GM19324 (cell line): Measurements from ENCODE around the gene DCUN1D3.

Experiments used
- ATAC-seq: cut with Tn5 transposase; IDR thresholded peaks from one replicate; pipeline ENCODE4 v1.9.1; 2021; ENCODE audit warnings: mild to moderate bottlenecking, moderate library complexity; ENCODE audit not compliant: unreplicated experiment, low FRiP score

Gene DCUN1D3

DNA sequence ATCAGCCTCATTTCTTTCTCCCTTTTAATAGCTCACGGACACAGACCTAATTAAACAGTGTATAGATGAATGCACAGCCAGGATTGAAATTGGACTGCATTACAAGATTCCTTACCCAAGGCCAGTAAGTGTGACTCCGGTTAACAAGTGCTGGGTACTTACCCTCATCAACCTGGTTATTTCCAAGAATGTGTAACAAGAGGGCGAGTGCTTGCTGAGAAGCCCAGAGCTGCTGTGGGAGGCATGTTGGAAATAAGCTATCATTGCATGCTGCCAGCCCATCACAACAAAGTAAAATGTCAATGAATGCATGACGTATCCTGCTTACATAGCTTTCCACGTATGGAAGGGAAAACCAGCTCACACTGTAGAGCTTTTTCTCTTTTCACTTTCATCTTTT is 19.9 kb upstream of the DCUN1D3 start:
- no peak for ATAC-seq

DNA sequence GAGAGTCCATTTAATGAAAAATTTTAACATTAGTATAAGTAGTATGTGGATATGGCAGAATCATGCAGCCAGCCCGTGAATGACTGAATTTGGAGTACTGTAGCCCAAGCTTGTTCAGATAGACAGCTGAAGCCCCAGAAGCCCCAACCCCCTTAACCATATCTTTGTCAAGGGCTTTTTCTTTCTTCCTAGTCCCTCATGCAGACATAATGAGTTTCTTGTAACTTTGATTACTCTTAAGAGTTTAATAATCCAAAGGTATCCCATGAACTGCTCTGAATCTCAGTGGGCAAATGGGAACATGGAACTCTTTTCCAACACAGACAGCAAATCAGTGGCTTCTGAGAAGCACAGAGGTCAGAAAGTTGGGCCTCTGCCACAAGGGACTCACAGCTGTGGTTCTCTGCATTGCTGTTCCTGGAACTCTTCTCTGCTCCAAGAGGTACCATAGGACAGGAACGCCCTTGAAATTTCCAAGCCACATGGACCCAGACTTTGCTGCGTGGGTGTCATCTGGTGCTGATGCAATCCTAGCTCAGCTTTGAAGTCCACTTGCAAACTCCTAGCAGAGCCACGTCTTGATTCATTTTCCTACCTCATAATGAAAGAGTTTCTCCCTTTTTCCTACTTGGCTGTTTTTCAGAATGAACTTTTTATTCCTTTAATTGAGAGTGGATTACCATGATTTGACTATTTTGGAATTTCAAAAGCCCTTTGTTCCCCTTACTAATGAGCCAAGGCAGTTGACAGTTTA is 18.5 kb upstream of the DCUN1D3 start:
- no peak for ATAC-seq

GRCh38 chr16:20916942-20917341 is 16.8 kb upstream of the DCUN1D3 start:
- ATAC-seq: no peak

DNA sequence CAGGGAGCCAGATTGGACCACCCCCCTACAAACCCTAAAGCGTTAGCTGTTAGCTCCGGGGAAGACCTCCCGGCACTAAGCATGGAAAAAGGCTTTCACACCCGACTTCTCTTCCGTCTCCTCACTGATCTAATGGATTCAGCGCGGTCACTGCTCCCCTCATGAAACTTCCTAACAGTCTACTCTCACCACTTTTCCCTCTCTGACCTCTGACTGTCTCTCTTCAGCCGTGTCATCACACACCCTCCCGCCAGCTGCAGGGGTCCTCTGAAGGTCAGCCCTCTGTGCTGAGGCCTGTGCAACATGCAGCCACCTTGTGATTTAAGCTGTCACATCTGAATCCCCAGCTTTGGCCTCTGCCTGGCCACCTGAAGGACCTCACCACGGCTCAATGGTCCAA is 16.1 kb upstream of the DCUN1D3 start:
- no peak for ATAC-seq

- ATAC-seq: no peak
These were observed 11.2 kb upstream of the DCUN1D3 start for GRCh38 chr16:20911361-20911760.

- no peak for ATAC-seq
These were observed 10.7 kb upstream of the DCUN1D3 start for GRCh38 chr16:20910781-20911321.

DNA sequence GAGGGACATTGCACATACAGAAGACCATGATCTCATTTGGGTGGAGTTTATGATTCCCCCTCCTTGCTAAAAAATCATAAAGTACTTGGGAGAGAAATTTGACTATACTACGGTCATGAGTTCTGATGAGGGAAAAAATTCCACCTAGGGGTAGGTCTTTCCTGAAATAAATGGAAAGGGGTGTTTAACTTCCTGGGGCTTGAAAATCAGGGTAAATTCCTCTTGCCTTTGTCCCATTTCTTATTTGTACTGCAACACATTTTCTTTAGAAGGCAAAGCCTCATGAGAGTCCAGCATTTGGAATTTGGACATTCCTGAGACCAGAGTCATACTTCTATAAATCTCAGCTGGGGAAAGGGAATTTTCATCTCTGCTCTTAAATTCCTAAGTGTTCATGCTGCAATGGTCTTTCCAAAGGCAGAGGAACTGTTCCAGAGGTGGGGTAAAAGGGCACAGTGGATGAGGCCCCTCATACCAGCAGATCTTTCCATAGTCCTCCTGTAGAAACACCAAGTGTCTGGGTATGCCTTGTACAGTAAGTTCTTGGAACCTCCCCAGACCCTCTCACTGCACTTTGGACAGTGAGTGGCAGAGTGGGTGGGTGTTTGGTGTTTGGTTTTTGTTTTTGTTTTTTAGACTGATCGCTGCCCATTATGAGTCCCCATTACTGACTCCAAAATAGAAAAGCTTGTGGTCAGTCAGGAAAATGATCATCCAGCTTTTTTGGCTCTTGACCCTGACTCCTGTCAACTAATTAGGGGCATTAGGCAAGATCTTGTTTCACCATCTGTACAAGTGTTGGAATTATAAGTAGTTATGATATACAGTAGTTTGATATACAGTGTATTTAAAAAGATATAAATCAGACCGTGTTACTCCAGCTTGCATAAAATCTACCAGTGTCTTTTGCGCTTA is 6.4 kb upstream of the DCUN1D3 start:
- no peak for ATAC-seq

DNA sequence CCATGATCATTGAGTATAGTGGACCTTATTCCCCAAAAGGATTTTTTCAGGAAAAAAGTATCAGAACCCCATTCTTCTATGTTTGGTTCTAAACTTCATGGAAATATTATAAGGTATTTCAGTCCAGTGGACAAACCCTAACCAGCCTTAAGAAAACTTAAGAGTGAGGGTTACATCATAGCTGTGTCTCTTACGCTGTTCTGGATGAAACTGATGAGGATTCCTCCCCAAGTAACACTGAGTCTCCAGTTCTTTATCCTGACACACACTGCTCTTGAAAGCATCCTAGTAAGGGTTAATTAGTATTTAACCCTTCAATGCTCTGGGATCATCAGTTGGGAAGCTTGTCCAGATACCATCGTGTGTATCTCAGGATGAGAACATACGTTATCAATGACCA is 5.4 kb upstream of the DCUN1D3 start:
- no peak for ATAC-seq

DNA sequence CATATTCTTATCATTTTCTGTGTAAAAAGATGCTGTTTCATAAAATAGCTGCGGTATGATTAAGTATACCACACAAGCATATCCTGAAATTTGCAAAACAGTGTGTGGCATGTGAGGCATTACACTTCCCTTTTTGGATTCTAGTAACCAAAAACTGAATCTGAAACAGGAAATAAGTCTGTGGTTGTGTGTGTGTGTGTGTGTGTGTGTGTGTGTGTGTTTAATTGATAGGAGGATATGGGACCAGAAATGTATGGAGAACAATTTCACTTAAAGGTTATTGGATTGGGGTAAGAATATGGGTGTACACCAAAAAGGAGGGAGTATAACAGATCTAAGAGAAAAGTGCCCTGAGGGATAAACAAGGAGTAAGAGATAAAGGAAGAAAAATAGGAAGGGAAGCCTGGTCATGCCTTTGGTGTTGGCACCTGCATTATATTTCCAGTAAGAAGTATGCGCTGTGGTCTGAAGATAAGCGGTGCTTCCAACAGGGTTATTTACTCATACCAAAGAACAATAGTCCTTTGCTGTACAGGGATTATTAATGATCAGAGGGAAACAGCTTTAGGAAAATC is 4.4 kb upstream of the DCUN1D3 start:
- ATAC-seq: no peak

GRCh38 chr16:20903899-20904506 is 3.8 kb upstream of the DCUN1D3 start:
- ATAC-seq: no peak

- no peak for ATAC-seq
These were observed 3.1 kb upstream of the DCUN1D3 start for GRCh38 chr16:20903116-20903898.

DNA sequence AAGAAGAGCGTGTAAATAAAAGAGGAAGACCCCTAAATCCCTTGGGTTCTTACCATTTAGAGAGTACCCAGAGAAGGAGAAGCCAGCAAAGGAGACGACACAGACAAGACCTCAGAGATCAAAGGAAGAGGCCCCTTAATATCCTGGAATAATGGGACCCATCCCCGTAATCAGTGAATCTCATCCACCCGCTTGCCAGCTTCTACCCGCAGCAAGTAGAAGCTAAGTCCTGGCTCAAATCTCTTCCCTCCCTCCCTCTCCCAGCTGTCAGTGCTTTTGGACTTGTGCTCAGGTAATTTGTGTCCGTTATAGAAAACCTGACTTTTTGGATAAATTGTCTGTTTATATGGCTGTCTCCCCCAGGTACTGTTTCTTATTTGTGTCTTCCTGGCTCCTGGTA is 2.3 kb upstream of the DCUN1D3 start:
- ATAC-seq: no peak

GRCh38 chr16:20901436-20902112 is 1.4 kb upstream of the DCUN1D3 start:
- peak; percentile 33 for ATAC-seq

GRCh38 chr16:20901068-20901435 is 894 bp upstream of the DCUN1D3 start:
- no peak for ATAC-seq

DNA sequence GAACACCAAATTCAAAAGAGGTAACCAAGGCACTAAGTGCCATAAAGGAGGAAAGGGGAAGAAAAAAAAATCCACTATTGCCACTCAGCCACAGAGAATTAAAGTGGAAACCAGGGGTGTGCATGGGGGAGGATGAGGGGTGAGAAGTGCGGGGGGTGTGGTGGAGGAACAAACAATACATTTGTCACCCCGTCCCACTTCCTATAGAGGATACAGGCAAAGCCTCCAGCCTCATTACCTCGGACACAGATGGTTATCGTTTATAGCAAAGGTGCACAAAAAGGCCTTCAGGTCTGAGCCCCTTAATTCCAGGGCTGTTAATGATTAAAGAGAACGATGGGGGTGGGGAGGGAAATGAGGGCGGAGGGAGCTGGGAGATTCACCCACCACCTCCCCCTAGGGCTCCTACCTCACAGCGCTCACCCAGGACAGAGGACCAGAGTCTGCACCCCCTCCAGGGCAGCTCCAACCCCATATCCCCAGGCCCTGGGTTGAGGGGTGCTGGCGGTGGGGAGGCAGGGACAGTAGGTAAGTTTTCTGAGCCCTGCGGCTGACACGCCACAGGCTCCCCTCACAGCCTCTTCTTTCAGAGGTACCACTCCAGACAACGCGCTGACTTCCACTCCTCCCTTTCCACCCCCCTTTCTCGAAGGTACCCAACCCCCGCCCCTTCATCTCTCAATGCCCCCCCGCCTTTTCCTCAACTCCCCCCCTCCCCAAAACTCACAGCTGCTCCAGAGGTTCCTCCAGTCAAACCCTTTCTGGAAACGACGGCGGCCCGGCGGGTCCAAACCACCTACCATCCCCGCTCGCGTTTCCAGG is 470 bp downstream of the DCUN1D3 start:
- ATAC-seq: no peak

GRCh38 chr16:20899071-20899470 is 1.1 kb downstream of the DCUN1D3 start:
- no peak for ATAC-seq

DNA sequence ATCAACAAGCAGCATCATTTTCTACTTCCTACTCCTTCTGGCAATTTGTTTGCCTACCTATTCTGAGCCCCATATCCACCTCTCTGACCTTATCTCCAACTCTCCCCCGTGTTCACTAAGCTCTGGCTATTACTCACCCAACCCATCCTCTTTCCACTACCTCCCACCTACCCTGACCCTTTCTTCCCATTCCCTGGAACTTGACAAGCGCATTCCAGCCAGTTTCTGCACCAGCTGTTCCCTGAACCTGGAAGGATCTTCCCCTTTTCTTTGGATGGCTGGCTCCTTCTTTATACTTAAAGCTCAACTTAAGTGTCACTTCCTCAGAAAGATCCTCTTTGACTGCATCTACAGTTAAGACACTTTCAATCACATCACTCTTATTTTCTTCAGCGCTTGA is 2.2 kb downstream of the DCUN1D3 start:
- no peak for ATAC-seq

DNA sequence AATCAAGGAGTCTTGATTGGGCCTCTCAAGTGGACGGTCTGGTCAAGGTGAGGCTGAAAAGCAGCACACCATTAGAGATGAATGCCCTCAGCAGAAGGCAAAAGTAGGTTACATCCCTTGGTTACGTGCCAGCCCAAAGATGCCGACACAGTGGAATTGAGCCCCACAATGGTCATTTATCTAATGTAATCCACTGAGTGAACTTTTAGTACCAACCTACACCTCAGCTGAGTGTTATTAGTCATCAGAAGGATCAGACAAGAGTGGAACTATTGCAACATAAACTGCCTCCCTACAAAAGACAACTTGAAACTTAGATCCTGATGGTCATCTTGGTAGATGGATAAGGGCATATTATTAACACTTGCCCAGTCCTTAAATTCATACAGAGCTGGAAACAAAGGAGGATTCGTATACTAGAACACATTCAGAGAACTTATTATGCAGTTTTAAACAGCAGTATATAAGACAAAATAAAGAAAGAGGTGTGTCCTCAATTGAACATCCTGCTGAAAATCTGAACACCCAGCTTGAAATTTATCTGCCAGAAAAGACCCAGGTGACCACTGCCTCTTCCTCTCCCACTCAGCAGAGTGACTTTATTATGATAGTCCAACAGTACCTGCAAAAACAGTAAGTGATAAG is 2.8 kb downstream of the DCUN1D3 start:
- no peak for ATAC-seq
